ENCODE data around the gene PAPOLA.

DNA sequence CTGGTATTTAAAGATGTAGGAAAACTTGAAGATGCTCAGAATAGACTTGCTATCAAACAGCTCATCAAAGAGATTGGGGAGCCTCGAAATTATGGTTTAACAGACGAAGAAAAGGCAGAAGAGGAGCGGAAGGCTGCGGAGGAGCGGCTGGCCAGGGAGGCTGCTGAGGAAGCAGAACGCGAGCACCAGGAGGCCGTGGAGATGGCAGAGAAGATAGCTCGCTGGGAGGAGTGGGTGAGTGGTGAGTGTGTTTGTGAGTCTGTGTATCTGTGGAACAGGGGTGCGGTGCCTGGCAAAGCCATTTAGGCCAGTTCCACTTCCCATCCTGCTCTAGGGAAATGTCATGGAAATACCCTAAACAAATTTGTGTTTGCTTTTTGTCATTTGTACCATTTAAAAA is 19.2 kb upstream of the PAPOLA start:
- TF ChIP-seq POLR2A (IDR thresholded peaks at IDR 0.05), result no peak
- TF ChIP-seq, protein P1, sequence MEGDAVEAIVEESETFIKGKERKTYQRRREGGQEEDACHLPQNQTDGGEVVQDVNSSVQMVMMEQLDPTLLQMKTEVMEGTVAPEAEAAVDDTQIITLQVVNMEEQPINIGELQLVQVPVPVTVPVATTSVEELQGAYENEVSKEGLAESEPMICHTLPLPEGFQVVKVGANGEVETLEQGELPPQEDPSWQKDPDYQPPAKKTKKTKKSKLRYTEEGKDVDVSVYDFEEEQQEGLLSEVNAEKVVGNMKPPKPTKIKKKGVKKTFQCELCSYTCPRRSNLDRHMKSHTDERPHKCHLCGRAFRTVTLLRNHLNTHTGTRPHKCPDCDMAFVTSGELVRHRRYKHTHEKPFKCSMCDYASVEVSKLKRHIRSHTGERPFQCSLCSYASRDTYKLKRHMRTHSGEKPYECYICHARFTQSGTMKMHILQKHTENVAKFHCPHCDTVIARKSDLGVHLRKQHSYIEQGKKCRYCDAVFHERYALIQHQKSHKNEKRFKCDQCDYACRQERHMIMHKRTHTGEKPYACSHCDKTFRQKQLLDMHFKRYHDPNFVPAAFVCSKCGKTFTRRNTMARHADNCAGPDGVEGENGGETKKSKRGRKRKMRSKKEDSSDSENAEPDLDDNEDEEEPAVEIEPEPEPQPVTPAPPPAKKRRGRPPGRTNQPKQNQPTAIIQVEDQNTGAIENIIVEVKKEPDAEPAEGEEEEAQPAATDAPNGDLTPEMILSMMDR (IDR thresholded peaks at IDR 0.05), result no peak
